GM18951 (cell line): ENCODE measurements around the gene CACNA1D.
"Not testable (repeated sequence)": the region's sequence is repeated elsewhere in the genome, so short reads cannot be mapped to it uniquely, and the experiment has no call there.

Experiments used
- POLR2A ChIP-seq: IDR thresholded peaks from 4 replicates; pipeline ENCODE4 v1.6.1; 2011; ENCODE audit warnings: mild to moderate bottlenecking; ENCODE audit not compliant: insufficient read length, insufficient read depth; ENCODE audit errors: extremely low read depth
- in situ Hi-C: fragments of 300-500 bp; cut with MboI; formaldehyde crosslinking; loops from one replicate; pipeline ENCODE4 v1.12.0; 2022; ENCODE audit warnings: low sequenced_read_pairs, mixed read lengths, inconsistent platforms; ENCODE audit not compliant: unreplicated experiment

CACNA1D gene

DNA sequence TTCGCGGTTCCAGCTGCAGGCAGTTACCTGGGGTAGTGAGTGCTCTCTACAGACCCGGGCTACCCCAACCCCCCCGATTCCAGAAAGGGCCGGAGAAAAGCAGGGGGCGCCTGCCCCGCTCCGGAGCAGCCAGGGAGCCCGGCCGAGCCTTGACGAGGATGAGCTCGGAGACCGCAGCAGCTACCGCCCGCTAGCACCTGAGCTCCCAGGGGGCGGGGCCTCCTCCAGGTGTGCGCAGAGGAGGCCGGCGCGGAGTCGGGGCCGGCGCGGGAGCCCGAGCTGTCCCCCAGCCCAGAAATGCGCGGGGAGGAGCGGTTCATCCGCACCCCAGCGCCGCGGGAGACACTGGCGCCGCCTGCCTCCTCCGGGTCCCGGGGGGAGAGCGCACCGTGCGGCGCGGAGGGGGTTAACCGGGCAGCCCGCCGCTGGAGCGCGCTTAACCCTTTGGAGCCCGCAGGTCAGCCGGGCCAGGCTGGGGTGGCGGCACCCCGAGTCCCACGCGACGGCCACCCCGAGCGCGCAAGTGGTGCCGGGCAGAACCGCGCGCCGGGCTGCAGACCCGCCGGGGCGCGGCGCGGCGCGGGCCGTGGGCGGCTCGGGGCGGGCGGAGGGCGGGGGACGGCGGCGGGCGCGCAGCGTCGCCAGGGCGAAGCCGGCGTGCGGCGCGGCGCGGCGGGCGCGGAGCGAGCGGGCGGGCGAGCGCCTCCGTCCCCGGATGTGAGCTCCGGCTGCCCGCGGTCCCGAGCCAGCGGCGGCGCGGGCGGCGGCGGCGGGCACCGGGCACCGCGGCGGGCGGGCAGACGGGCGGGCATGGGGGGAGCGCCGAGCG is at the start of gene CACNA1D:
Gene CACNA1D (plus strand): TSS at position 649 of the 829 bp plus-strand sequence. CDS start 556 bp downstream, outside the sequence.
- in situ Hi-C loops = no loop called here
- no peak for TF ChIP-seq POLR2A

DNA sequence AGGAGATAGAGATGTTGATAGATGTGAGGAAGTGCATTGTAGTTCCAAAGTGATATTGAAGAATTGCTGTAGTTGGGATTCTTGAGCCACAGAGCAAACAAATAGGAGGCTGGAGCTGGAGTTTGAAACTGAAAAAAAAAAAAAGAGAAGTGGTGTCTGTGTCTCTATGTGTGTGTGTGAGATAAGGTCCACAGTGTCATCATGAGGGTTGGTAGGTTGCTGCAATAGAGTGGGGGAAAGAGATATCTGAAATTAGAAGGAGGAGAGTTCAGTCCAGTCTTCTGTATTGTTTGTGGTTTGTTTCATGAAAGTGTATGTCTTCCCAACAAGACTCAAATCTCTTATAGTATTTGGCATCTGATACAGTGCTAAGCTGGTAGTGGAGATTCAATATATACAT is 37.3 kb upstream of the CACNA1D start:
- no peak for TF ChIP-seq POLR2A
- in situ Hi-C loops = no loop called here

DNA sequence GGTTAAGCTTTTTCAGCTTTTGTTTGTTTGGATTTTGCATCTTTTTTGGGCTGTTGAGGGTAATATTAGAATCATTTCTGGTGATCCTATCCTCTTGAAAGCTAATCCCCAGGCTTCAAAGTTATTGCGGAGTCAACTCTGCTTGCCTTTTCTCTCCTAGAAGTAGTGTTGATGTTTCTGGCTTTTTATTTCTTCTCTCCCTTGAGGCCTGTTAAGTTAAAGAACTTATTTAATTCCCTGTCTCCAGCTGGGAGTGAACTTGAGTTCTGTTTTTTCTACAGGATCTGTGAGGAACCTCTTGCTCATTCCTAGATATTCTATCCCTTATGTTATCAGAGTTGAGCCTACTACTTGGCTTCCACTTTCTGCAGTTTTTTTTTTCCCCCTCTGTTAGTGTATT is 34.1 kb upstream of the CACNA1D start:
- in situ Hi-C loops = no loop called here
- no peak for TF ChIP-seq POLR2A

DNA sequence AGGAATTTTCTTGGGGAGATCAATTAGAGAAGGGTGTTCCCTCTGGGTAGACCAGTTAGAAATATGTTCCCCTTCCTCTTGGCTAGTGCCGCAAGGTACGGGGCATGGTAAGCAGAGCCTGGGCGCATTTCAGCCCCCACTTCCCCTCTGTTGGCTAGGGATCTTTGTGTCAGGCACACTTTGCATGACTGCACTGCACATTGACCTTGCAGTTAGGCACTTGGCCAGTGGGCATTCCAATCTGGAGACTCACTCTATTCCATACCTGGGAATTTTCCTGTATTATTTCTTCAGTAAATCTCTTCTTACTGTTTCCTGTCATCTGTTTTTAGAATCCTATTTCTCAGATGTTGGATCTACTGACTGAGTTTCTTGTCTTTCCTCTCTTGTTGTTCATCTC is 30.0 kb upstream of the CACNA1D start:
- no peak for TF ChIP-seq POLR2A
- in situ Hi-C loops = no loop called here

DNA sequence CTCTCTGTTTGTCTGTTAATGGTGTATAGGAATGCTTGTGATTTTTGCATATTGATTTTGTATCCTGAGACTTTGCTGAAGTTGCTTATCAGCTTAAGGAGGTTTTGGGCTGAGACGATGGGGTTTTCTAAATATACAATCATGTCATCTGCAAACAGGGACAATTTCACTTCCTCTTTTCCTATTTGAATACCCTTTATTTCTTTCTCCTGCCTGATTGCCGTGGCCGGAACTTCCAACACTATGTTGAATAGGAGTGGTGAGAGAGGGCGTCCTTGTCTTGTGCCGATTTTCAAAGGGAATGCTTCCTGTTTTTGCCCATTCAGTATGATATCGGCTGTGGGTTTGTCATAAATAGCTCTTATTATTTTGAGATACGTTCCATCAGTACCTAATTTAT is 24.7 kb upstream of the CACNA1D start:
- in situ Hi-C loops = not testable (repeated sequence)

DNA sequence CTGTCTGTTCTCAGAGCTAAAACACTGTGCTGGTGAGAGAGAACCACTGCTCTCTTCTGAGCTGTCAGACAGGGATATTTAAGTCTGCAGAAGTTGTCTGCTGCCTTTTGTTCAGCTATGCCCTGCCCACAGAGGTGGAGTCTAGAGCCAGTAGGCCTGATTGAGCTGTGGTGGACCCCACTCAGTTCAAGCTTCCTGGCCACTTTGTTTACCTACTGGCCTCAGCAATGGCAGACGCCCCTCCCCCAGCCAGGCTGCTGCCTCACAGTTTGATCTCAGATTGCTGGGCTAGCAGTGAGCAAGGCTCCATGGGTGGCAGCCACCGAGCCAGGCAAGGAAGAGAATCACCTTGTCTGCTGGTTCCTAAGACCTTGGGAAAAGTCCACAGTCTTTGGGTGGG is 21.0 kb upstream of the CACNA1D start:
- no peak for TF ChIP-seq POLR2A
- in situ Hi-C loops = no loop called here

- in situ Hi-C loops = not testable (repeated sequence)
Observed at GRCh38 chr3:53476372-53476771, 18.0 kb upstream of the CACNA1D start.

GRCh38 chr3:53477689-53478088 is 16.7 kb upstream of the CACNA1D start:
- in situ Hi-C loops = not testable (repeated sequence)

DNA sequence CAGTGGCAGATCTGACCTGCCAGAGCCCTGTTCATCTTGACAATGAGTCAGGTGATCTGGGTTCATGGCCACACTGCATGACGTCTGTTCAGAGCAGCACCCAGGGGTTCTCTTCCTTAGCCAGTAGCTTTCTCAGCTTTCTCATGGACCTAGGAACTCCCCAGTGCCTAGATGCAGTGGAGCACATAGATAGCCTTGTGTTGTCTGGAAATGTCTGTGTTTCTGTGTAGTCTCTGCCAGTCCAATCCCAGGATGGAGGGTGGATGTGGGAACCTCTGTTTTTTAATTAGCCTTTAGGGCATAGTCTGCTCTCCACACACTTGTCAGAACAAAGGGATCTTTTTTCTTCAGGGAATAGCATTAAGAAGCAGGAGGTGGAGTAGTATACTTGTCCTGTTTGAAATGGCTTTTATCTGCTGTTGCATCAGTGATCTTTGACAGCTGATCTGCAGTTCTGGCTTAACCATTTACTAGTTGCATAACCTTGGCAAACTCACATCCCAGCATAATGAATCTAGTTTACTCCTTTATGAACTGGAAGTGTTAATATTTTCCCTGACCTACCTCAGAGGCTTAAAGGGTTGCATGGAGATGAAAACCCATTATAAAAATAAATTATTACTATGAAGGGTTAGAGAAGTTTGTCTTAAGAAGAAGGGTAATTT is 16.1 kb upstream of the CACNA1D start:
- in situ Hi-C loops = no loop called here
- TF ChIP-seq POLR2A = no peak

DNA sequence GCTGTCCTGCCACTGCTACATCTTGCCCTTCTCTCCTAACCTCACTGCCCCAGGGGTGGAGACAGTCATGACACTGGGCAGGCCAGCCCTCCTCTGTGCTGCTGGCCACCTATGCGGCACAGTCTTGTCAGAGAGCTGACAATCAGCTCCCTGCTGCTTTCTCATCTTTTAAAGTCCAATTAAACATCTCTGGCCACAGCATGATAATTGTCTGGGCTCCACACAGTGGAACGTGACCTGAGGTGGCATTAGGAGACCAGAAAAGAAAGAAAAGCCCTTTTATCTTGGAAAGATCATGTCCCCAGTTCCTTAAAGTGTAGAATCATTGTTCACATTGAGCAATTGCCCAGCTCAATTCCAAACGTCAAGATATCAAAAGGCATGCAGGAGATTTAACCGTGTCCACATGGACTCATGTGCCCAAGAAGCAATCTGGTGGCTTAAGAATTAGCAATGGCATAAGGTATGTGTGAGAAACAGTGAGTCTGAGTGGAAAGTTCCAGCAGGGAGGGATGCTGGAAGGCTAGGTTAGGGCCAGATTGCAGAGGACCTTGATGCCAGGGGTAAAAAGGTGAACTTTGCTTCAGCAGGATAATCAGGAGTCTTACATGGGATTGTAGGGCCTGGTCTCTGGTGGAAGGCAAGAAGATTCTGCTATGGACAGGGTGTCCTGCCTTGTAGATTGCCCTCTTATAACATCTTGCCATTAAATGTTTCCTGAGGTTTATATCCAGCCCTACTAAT is 15.3 kb upstream of the CACNA1D start:
- no peak for TF ChIP-seq POLR2A
- in situ Hi-C loops = no loop called here

DNA sequence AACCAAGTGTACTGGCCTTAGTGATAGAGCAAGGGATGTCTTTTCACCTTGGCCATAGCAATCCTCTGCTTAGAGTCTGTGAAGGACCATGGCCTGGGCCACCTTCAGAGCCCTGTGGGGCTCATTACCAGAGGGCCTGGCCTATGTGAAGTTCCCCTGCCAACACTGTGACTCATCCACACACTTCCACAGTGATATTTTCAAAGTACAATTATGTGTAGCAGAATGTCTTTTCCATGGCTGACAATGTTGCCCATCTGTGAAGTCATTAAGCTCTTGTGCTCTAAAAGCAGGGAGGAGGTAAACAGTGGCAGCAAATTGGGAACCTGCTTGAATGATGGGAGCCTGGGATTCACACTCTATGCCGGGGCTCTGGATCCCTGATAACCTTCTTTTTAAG is 12.2 kb upstream of the CACNA1D start:
- in situ Hi-C loops = no loop called here

DNA sequence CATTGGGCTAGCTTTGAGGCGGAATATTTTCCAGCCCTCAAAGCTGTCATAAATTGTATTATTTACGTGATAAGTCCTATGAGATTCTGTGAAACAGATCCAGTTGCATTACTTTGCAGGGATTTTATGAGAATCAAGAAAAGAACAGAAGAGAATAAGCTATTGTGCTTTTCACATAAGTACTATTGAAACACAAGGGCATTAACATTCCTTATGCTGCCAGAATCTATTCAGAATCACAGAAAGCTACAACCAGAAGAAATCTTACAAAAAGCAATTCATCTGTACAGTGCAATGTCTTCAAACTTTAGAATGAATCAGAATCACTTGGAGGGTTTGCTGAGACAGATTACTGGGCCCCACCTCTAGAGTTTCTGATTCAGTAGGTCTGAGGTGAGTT is 10.6 kb upstream of the CACNA1D start:
- in situ Hi-C loops = no loop called here
- TF ChIP-seq POLR2A = no peak

More for the DNA sequence above, 12.2 kb upstream of the CACNA1D start:
- TF ChIP-seq POLR2A = no peak

DNA sequence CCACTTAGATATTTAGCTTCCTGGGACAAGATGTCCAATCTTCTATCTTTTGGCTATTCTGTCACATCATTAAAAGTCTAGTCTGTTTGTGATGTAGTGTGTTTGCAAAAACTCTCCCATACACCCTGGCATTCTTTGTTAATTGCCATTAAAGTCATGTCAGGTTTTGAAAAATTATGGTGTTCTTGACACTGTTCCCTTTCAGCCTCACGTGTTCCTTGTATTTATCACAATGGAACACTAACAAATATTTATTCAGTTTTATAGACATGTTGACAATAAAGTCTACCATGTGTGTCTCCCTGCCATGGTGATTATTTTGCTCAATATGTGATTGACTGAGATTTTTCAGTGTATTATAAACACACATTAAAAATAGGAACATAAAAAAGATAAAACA is 9.4 kb upstream of the CACNA1D start:
- in situ Hi-C loops = no loop called here
- TF ChIP-seq POLR2A = no peak
